ENCODE measurements around the gene BBS9. TPM values are rescaled to one million over a fixed set of nuclear protein-coding genes. Genes with fewer than 3 reads are reported as not detected.

The BBS9 gene
- total and polyA plus RNA-seq, 9 of the 15 experiments (the other 6 are each of a cell fraction or from before 2014, with no cell fraction given): 0.77 to 3.3 (median 2.4) TPM

- no peak overlapping the region for H3K9ac ChIP-seq (ENCODE audit: insufficient read depth in 1 of 2, low read depth in 2 of 2, low read length in 2 of 2)
- H3K4me3 ChIP-seq: no peak overlapping the region
- no peaks in the 10 kb centered on the region for H3K9me3 ChIP-seq (replicated peaks; ENCODE audit: control insufficient read depth, insufficient read depth, low read depth, low read length)
- no peak for ATAC-seq
- H3K79me2 ChIP-seq (ENCODE audit: control insufficient read depth, insufficient read depth, low read length): no peaks in the 10 kb centered on the region
- H4K20me1 ChIP-seq (replicated peaks; ENCODE audit: control insufficient read depth, insufficient read depth, low read length): no peaks in the 10 kb centered on the region
- H3K27ac ChIP-seq (ENCODE audit: extremely low read depth, low read depth, low read length): no peak overlapping the region
- intact Hi-C loops (cut with micrococcal nuclease) (no loop called here), in situ Hi-C loops (cut with MboI) (no loop called here)
- ChIA-PET POLR2A (no interaction called here), CTCF (ENCODE audit: low intra/inter-chr PET ratio) (no interaction called here)
- H3K36me3 ChIP-seq (ENCODE audit: control insufficient read depth, insufficient read depth, low read length): no peaks in the 10 kb centered on the region
- H3K9me1 ChIP-seq (ENCODE audit: control insufficient read depth, insufficient read depth, low read length): no peaks in the 10 kb centered on the region
- BruUV-seq (replicated peaks): no TSS peak
- TF ChIP-seq TFAP4 (CRISPR knock-in tag; IDR thresholded peaks at IDR 0.05; ENCODE audit: borderline replicate concordance) (no peak), TCF3 (CRISPR knock-in tag; IDR thresholded peaks at IDR 0.05) (no peak)
- no peak overlapping the region for H3K4me2 ChIP-seq (ENCODE audit: insufficient read depth, low read length)
- H3K27me3 ChIP-seq (ENCODE audit: control insufficient read depth in 2 of 2, insufficient read depth in 2 of 2, low read length in 2 of 2): no peaks in the 10 kb centered on the region
- no peak for DNase-seq (ENCODE audit: extremely low read depth in 1 of 4, low spot score in 3 of 4)
- no peaks in the 10 kb centered on the region for H3K4me1 ChIP-seq (replicated peaks in 1 of 2; ENCODE audit: control insufficient read depth in 2 of 2, insufficient read depth in 2 of 2, low read length in 2 of 2)
- no peak overlapping the region for H2AFZ ChIP-seq (ENCODE audit: low read depth, low read length)
- FAIRE-seq: no peak
- WGBS (ENCODE audit: insufficient coverage, low coverage, missing lambda C conversion rate): 3% methylated on average over 6 of the region's 6 CpGs
Observed at GRCh38 chr7:33420311-33420940, 291.1 kb downstream of the BBS9 start.

- no TSS peak for BruUV-seq (replicated peaks)
- TF ChIP-seq MXI1 (IDR thresholded peaks at IDR 0.05; ENCODE audit: low read depth, low read length): no peak
- no peak for TF ChIP-seq NRF1 (conservative IDR thresholded peaks at IDR 0.05 in 1 of 2, IDR thresholded peaks at IDR 0.05 in 1 of 2)
- no peak for TF ChIP-seq ARID3B (CRISPR knock-in tag; IDR thresholded peaks at IDR 0.05; ENCODE audit: borderline replicate concordance)
- TF ChIP-seq SNRNP70 (optimal IDR thresholded peaks at IDR 0.05; ENCODE audit: low read depth, low read length): no peak
- TF ChIP-seq BRF1 (IDR thresholded peaks at IDR 0.05; ENCODE audit: borderline replicate concordance, extremely low read depth, insufficient read length): no peak
- Histone ChIP-seq H2AFZ (ENCODE audit: low read depth, low read length) (no peak overlapping the region), H3K27ac (ENCODE audit: extremely low read depth, low read depth, low read length) (no peak overlapping the region), H3K9ac (ENCODE audit: insufficient read depth in 1 of 2, low read depth in 2 of 2, low read length in 2 of 2) (no peak overlapping the region), H3K79me2 (ENCODE audit: control insufficient read depth, insufficient read depth, low read length) (no peaks in the 10 kb centered on the region), H3K4me2 (ENCODE audit: insufficient read depth, low read length) (no peak overlapping the region), H3K4me3 (no peak overlapping the region), H3K36me3 (ENCODE audit: control insufficient read depth, insufficient read depth, low read length) (no peaks in the 10 kb centered on the region), H3K27me3 (ENCODE audit: control insufficient read depth in 2 of 2, insufficient read depth in 2 of 2, low read length in 2 of 2) (no peaks in the 10 kb centered on the region), H3K9me1 (ENCODE audit: control insufficient read depth, insufficient read depth, low read length) (no peaks in the 10 kb centered on the region), H4K20me1 (replicated peaks; ENCODE audit: control insufficient read depth, insufficient read depth, low read length) (no peaks in the 10 kb centered on the region), H3K4me1 (replicated peaks in 1 of 2; ENCODE audit: control insufficient read depth in 2 of 2, insufficient read depth in 2 of 2, low read length in 2 of 2) (no peaks in the 10 kb centered on the region), H3K9me3 (replicated peaks; ENCODE audit: control insufficient read depth, insufficient read depth, low read depth, low read length) (no peaks in the 10 kb centered on the region)
- DNase-seq (ENCODE audit: extremely low read depth in 1 of 4, low spot score in 3 of 4) (no peak), ATAC-seq (no peak), FAIRE-seq (no peak)
- CTCF ChIA-PET (ENCODE audit: low intra/inter-chr PET ratio): no interaction called here
- in situ Hi-C loops (cut with MboI): no loop called here
- POLR2A ChIA-PET: no interaction called here
- intact Hi-C loops (cut with micrococcal nuclease): no loop called here
- 4% methylated on average over 1 of the region's 1 CpG for WGBS (ENCODE audit: insufficient coverage, low coverage, missing lambda C conversion rate)
Observed at GRCh38 chr7:33421429-33421828, 292.1 kb downstream of the BBS9 start.

All from K562 (cell line).